CD4-positive, alpha-beta T cell treated with Interleukin-6 for 4 hours (primary cell): ENCODE results near the gene RCAN2.

Experiments used
- DNase-seq: peaks from one replicate; pipeline ENCODE4 v3.0.0-alpha.2; 2020; ENCODE audit warnings: mixed read lengths

Gene RCAN2

DNA sequence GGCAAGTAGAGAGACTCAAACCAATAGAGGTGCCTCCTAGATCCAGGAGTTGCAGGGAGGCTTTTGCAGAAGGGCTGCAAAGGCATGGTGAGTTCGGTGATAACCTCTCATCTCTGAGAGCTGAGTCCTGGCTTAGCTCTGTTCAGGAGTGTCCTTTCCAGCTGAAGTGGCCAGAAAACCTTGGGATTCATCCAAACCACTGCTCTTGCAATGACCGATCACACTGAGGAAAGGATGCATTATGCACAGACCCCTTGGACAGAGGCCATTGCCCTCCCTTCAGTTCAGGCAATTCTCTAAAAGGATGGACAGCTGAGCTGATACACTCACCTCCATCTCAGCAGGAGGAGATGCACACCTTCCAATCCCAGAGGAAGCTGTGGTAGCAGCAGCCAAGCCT lies 161.7 kb downstream of the RCAN2 start:
- DNase-seq: no peak

DNA sequence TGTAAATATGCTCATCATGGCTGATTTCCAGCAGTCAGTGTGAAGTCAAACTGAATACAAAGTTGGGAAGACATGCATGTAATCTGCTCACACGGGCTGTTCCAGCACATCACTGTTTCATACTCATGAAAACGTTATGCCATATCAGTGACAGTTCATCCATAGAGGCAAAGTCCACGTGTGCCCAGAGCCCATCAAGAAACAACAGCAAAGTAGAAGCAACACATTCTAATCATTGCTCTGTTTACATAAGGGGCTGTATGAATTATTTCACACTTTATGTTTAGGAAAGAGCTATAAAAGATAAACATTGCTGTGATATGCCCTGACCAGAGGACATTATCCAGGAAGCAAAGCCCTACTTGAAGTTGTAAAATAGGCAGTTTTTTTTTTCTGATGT lies 163.5 kb downstream of the RCAN2 start:
- no peak for DNase-seq

DNA sequence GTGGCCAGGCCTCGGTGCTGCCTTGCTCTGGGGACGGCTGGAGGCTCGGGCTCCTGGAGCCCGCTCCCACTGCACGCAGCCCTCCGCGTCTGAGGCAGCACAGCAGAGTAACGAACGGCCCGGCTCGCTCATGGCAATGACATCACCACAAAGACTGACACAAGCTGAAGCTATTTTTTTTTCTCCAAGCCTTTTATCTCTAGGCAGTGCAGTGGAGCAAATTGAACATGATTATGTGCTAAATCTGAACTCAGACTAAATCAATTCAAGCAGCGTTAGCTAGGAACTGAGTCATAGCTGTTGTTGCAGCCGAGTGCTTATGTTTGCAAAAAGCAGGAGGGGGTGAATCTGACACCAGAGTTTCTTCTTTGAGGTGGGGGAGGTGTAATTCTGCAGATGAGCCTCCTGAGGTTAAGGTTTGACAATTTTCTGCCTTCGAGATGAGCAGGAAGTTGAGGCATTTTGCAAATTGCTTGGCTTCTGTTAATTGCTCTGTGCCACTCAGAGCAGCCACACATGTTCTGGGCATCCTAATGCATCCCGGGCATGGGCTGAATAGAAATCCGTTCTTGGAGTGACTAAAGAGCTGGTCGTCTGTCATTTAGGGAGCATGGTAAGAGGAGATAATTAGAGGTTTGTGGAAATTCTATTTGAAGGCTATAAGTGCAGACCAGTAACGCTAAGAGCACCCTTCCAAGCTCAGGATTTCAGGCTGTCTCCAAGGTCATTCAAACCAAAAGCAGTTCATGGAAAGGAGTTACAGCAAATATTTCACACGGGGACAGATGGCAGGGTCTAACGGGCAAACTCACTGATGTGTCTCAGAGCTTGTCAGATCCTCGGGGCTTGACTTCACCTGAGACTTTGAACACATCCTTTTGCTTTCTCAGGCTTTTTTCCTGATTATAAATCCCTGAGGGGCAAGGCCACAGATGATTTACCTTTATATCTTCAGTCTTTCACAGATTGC lies 165.4 kb downstream of the RCAN2 start:
- no peak for DNase-seq

DNA sequence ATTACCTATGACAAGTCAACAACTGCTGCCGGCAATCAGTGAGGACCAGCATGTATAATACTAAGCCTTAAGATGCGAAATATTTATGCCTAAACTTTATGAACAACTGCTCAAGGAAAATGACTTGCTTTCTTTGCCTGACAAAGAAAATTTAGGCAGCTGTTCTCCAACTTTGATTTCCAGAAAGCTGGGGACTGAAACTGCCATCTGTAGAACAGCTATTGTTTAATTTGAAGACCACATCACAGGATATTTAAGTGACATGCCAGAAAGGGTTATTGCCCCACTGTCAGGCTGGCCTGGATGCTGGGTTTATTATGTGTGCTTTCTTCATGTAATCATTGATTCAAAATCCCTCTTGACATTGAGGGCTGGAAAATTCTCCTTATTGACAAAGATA lies 166.5 kb downstream of the RCAN2 start:
- DNase-seq: no peak

DNA sequence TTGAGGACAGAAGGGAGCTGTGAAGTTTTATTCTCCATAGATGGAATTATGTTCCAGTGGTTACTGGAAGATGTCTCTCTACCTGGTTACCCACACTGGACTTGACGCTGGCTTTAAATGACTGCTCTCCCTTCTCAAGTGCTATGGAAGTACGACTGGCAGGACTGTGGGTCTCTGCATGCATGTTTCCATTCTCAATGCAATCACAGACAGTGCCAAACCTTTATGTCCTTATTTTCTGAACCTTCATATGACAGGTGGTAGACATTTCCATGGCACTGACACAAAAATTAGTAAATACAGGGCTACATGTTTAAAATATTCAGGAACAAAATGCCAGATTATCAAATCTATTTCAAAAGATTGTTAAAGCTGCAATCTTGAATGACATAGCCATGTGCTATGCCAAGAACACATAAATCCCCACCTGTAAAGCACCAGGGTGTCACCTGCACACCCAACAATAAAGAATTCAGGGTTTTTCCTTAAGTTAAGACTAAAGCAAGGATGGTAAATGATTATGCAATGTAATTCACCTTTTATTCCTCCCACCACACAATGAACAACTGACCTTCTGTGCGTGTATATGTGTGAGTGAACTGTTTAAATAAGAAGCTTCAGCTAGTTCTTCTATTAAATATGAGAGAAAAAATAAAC lies 167.2 kb downstream of the RCAN2 start:
- no peak for DNase-seq

DNA sequence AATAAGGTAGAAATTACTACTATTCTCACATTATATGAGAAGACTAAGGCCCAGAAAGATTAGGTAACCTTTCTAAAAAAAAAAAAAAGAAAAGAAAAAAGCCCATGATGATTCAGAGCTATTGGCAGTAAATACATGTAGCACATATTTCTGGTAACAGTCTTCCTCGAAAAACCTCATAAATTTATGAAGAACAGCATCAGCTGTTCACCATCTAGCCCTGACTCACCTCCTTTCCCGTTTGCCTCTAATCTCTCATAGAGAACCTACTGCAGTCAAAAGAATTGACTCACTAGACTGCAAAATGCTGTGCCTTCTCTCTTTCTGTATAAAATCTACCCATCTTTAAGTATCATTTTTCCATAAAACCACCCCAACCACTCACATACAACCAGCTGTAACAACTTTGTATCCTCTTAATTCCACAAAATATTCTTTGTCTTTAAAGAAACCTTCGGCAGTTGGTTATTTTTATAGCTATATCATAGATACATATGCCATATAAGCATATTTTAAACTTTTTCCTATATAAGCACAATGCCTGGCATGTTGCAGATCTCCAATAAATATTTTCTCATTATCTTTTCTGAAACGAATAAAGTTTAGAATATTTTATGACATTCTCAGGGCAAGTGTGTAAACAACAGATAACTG lies 167.8 kb downstream of the RCAN2 start:
- DNase-seq: no peak

DNA sequence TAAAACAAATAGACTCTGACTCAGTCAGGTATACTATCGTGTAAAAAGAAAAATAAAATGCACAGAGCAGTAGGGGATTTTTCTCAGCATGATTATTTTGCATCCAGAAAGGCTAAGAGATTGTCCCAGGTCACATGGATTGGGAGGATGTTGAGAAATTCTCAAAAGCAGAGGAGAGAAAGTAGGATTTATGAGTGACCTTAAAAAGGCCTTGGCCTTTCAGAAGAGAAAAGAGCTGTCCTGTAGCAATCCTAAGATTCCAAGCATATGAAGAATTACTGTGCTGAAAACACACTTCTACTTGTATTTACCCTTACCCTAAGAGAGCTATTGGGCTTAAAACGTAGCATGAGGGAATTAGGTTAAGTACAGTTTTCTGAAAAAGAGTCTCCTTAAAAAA lies 170.7 kb downstream of the RCAN2 start:
- DNase-seq: no peak

DNA sequence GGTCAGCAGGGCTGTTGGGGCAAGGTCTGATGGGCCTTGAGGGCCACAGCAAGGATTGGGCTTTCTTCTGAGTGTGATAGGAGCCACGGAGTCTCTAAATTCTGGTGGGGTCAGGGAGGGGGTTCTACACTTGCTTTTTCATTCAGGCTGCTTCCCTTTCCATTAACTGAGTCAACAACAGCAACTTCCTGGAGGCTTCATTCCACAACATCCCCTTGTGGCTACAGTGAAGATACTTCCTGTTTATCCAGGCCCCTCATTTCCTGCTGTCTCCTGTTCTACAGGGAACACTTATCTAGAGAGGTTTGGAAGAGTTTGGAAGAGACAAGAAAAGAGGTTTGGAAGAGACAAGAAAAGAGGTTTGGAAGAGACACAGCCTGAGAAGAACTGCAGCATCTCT lies 175.7 kb downstream of the RCAN2 start:
- DNase-seq: no peak

DNA sequence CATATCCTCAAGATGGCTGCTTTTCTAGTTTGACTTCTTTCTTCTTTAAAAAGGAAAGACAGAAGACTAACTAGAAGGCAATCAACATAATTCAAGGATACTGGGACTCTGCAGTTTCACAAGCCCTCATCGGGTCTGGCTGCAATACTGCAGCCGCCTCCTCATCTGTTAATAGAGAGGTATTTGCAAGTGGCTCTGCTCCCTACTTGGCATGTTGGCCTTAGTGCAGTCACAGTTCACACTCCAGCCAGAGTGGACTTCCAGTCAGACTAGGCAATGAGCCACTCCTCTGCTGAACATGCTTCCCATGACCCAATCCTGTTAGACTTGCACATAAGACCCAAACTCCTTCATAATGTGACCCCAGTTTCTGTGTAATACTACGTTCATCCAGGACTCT lies 178.6 kb downstream of the RCAN2 start:
- DNase-seq: no peak

DNA sequence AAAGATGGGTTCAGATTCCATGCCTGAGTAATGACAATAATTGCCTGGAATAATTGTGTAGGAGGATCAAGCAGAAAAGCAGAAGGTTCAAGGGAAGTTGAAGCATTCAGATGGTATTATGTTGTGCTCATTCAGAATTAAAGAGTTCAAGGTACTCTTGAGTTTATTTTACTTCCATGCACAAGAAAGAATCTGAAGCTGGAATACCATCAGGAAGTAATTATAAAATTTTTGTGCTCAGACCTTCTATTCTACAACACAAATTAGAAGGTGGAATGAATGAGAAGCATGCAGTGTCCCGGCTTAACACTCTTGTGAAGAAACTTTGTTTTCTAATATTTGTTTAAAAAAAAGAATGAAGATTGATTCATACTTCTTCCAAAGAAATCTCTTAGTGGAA lies 181.1 kb downstream of the RCAN2 start:
- DNase-seq: no peak

DNA sequence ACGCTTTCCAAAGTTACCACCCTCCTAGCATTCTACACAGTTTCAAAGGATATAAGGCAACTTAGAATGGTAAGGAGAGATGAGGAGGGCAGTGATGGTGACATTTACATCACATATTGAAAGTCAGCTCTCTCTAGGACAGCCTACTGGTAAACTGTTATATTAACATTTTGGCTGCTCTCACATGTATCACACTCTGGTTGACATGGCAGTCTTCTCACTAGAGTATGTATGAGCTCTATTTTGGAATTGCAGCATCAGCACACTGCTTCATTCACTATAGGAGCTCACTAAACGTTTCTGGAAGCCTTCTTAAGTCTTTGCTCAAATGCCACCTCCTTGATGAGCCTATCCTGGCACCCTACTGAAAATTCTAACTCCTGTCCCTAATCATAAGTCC lies 184.8 kb downstream of the RCAN2 start:
- DNase-seq: no peak

DNA sequence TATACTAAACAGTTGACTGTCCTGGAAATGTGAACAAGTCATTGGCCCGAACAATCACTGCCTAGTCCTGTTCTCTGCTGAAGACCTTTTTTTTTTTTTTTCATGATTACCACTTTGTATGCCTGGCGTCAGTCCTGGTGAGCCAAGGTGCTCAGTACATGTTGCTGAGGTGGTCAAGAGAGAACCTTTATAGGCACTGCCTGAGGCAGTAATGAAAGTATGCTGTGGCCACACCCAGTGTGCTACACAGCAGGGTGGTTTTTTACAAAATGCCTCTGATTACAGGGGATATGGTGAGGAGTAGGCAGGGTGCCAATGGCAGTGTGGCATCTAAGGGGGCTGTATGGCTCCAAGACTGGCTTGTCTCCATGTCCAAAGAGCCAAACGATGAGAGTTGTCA lies 185.4 kb downstream of the RCAN2 start:
- no peak for DNase-seq

DNA sequence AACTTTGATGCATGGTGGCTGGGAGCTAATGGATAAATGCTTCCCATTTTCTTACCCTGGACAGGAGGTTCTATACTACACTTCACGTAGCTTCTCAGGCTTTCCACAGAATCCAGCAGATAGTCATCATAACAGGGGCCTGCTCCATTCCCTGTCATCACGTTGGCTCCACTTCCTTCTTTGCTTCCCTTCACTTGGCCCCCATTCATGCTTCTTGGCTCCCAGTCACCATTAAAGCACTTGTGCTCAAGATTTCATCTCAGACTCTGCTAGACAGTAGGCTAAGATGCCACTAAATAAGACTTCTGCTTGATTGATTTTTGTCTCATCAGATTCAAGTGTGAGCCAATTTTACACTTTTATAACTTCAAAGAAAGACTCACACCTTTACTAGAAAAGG lies 186.0 kb downstream of the RCAN2 start:
- no peak for DNase-seq

DNA sequence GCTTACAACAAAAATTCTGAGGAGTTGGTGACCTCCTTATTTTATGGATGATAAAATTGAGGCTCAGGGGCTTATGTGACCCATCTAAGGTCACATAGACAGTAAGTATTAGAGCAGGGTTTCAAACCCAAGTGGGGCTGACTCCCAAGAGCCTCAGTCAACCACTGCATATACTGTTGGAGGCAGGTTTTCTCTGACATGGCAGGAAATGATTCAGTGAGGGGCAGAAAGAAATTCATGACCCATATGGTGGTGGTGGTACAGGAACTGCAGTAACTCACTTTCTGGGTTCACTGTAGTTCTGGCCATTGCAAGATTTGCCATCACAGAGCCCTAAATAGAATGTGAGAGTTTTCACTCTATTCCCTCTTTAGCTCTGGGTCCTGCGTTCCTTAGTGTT lies 188.4 kb downstream of the RCAN2 start:
- DNase-seq: no peak

DNA sequence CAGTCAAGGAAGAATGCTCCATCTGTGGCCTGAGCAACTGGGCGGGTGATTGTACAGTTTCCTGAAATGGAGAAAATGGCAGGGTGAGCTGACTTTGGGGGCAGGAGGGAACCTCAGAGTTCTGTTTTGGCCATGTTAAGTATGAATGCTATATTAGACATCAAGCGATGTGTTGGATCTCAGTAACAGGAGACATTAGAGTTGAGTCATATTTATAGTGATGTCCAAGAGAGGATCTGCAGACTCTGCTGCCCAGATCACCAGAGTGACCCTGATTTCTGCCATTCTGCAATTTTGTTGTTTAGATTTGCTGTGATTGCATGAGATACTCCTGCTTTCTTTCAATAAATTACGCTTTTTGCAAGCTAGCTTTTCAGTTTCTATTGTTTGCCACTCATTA lies 189.1 kb downstream of the RCAN2 start:
- no peak for DNase-seq

DNA sequence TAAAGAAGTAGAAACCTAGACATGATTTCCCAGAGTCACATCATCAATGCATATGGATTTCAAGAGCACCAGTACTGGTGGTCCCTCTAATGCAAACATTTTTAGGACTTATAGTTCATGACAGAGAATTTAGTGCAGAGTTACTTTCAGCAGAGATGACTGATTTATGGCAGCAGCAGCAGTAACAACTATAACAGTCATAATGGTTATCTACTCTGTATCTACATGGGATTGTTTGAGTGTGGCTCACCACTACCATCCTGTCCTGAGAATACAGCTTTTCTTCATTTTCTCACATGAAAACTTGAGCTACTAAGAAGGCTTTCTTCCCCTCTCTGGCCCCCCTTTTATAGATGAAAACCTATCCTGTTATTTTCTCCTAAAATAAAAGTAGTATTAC lies 192.0 kb downstream of the RCAN2 start:
- DNase-seq: no peak

DNA sequence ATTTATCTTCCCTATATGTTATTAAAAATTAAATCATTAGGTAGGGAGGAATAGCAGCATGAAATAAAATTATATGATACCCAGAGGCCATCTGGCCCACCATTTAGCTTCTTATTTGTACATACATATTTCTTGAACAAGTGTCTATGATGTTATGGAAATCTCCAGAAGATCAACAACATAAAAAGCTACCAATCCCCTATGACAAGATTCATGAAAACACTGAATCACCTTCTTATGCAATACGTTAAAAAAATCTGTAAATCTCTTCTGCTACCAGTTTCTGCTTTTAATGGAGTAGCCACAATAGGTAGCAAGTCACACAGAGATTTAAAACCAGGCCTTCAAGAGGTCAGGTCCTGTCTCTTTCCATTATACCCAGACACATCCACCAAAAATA lies 194.7 kb downstream of the RCAN2 start:
- no peak for DNase-seq

DNA sequence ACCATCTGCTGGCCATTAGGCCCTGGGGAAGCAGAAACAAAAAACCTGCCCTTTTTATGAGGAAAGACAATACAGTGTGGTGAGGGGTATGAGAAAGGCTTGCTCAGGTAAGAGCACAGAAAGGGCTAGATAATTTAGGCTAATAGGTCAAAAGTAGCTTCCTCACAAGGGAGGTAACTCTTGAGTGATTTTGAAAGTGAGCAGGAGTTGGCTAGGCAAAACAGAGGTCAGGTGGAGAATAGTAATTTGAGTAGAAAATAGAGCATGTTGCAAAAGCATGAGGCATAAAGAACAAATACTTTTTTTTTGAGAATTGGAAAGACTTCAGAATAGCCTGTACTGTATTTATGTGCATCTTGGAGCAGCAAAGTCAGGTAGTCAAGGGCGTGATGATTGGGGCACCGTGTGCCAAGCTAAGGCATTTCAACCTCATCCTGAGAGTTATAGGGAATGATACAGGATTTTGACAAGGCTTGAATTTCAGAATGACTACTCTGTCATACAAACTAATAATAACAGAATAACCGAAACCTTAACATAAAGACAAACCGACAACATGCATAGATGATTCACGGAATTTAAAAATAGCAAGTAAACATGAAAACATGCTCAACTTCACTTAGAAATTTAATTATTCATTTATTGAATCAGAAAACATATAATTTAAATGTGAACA lies 197.5 kb downstream of the RCAN2 start:
- DNase-seq: no peak

DNA sequence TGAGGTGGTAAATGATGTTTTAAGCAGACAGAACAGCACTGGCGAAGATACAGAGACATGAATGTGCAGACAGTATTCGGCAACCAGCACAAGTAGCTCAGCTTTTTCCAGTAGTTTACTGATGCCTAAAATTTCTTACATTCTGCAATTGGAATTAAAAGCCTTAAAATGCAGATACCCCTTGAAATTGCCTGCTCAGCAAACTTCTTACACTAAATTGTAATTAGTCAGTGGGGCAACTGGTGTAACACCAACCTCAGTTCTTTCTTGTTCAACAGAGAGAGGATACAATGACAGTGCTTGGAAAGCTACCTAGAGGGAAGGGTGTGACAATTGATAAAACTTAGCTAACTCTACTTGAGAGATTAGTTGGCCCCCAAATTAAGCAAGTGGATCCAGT lies 199.4 kb downstream of the RCAN2 start:
- no peak for DNase-seq

DNA sequence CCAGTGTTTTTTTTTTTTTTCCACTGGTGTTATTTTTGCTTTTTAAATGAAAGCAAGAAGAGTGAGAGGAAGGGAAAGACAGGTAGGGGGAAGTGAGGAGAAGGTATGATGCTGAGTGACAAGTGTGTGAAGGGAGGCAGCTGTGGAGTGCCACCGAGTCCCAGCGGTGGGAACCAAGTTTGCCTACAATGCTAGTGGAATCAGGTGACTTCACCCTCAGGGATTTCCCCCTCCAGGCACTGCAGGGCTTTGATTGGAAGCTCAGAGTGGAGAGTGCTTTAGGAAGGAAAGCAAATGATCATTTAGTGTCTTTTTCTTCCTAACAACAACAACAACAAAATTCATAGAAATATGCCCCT lies 200.0 kb downstream of the RCAN2 start:
- no peak for DNase-seq

DNA sequence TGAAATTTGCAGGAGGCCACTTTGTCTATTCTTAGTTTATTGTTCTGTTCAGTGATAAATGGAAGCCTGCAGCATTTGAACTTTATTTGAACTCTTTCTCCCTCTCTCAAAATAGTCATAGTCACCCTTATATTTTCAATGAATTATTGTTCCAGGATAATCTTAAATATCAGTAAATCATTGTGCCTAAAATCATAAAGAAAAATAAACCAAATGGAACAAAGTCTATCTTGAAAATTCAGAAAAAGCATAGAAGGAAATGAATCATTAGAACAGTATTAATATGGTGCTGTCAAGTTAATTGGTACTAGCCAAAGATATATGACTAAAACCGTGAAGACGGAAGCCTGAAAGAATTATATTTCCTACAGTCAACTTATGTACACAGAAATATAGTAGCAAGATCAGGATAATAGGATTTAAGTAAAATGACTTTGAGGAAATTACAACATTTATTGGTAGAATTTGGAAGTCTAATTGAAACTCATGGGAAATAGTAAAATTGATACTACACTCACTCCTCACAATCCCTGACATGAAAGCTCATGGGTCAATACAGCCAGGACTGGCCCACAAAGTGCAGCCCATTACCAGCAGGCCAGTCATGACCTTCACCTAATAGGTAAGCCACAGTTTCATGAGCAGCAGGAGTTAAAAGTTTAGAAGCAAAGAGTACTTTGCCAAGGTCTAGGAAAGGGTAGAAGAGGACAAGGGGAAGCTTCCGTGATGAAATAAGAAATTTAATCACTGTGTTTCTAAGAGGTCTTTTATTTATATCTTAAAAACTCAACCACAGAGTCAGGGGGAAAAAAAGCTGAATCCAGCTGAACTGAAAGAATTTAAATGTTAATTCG lies 200.6 kb downstream of the RCAN2 start:
- no peak for DNase-seq

DNA sequence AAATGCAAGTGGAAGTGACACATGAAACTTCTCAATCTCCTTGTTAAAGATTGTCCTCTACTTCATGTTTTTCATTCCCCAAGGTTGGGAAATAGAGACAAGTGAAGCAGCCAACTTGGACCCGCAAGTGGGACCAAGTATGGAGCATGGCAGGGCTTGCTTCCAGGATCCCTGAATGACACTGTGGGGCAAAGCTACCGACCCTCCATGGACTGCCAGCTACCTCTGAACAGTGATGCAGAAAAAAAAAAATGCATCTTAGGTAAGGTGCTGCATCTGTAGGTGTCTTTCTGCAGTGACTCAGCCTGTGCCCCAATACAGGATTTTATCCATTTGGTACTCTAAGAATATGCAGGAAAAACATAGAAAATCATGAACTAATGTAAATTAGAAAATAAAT lies 201.4 kb downstream of the RCAN2 start:
- no peak for DNase-seq

DNA sequence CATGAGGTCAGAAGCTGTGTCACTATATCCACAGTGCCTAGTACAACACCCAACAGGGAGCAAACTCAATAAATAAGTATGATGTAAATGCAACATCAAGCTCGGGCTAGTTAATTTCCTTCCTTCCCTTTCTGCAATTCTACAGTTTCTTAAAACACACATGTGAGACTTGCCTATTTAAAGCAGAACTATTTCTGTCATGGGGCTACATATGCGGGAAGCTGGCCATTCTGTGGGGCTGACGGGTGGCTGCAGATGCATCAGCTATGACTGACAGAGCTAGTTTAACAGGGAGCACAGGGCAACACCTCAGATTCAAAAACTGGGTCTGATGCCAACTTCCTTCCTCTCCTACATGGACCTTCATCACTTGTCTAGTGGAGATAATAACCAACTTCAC lies 202.4 kb downstream of the RCAN2 start:
- no peak for DNase-seq
